CD14-positive monocyte (primary cell): Measurements from ENCODE around the gene PTPRN2. TPM values are rescaled to one million over a fixed set of nuclear protein-coding genes. Genes with fewer than 3 reads are reported as not detected.

Experiments used
- DNase-seq, 3 donors: peaks; one replicate each; pipeline ENCODE4 v3.0.0-alpha.2; 2011 to 2022
- H2AFZ ChIP-seq: 2 replicates; pipeline ENCODE4 v1.6.0; 2012; ENCODE audit warnings: mild to moderate bottlenecking, low read depth, low read length, inconsistent platforms; ENCODE audit not compliant: insufficient read depth, poor library complexity, severe bottlenecking
- H3K27ac ChIP-seq, 2 donors: 1 replicate in 1 of 2; 2 replicates in 1 of 2; pipeline ENCODE4 v1.5.1; 2012 to 2013; ENCODE audit warnings: low read length in 2 of 2, control low read depth in 1 of 2, inconsistent platforms in 1 of 2, low read depth in 1 of 2, mild to moderate bottlenecking in 1 of 2
- H3K27me3 ChIP-seq, 2 donors: one replicate each; pipeline versions ENCODE4 v1.6.0 to v1.6.1; 2011 to 2013; ENCODE audit warnings: low read length in 2 of 2; ENCODE audit not compliant: control insufficient read depth in 2 of 2, insufficient read depth in 2 of 2
- H3K36me3 ChIP-seq, 2 donors: replicated peaks in 1 of 2; 1 replicate in 1 of 2; 2 replicates in 1 of 2; pipeline versions ENCODE4 v1.5.1 to v1.6.1; 2012 to 2013; ENCODE audit warnings: low read length in 2 of 2, control low read depth in 1 of 2, inconsistent platforms in 1 of 2, mild to moderate bottlenecking in 1 of 2; ENCODE audit not compliant: insufficient read depth in 2 of 2, control insufficient read depth in 1 of 2
- H3K4me1 ChIP-seq, 2 donors: 1 replicate in 1 of 2; 2 replicates in 1 of 2; pipeline versions ENCODE4 v1.5.1 to v1.6.1; 2012 to 2013; ENCODE audit warnings: low read length in 2 of 2, control low read depth in 1 of 2, inconsistent platforms in 1 of 2, mild to moderate bottlenecking in 1 of 2, moderate library complexity in 1 of 2; ENCODE audit not compliant: insufficient read depth in 2 of 2, control insufficient read depth in 1 of 2
- H3K4me2 ChIP-seq: replicated peaks from 2 replicates; pipeline ENCODE3; 2012; ENCODE audit warnings: low read length, moderate library complexity, mild to moderate bottlenecking; ENCODE audit not compliant: poor library complexity, severe bottlenecking; ENCODE audit errors: extremely low read depth
- H3K4me3 ChIP-seq, 3 experiments: fragments of 200-600 bp in 1 of 3; sonication (generic) in 1 of 3; replicated peaks in 1 of 3; 1 replicate in 2 of 3; 2 replicates in 1 of 3; pipeline ENCODE4 v1.5.1; 2011 to 2013; ENCODE audit warnings: low read length in 3 of 3, mild to moderate bottlenecking in 3 of 3, control low read depth in 2 of 3, low read depth in 2 of 3, inconsistent platforms in 1 of 3, moderate library complexity in 1 of 3
- H3K79me2 ChIP-seq: 2 replicates; pipeline ENCODE4 v1.6.0; 2012; ENCODE audit warnings: mild to moderate bottlenecking, control low read depth, inconsistent platforms, low read length, moderate library complexity; ENCODE audit not compliant: insufficient read depth
- H3K9ac ChIP-seq: 2 replicates; pipeline ENCODE4 v1.6.0; 2017; ENCODE audit warnings: low read length, mild to moderate bottlenecking; ENCODE audit not compliant: insufficient read depth, poor library complexity, severe bottlenecking
- H3K9me3 ChIP-seq, 2 donors: replicated peaks in 1 of 2; 1 replicate in 1 of 2; 2 replicates in 1 of 2; pipeline versions ENCODE4 v1.5.1 to v1.6.1; 2012 to 2013; ENCODE audit warnings: low read length in 2 of 2, control low read depth in 1 of 2; ENCODE audit not compliant: control insufficient read depth in 1 of 2, insufficient read depth in 1 of 2
- H4K20me1 ChIP-seq: 2 replicates; pipeline ENCODE4 v1.6.0; 2012; ENCODE audit warnings: mild to moderate bottlenecking, low read length, control low read depth, moderate library complexity; ENCODE audit not compliant: insufficient read depth
- H3K27ac Mint-ChIP-seq, 7 donors: one replicate each; pipeline ENCODE4 v1.8.0; 2020; ENCODE audit warnings: mild to moderate bottlenecking in 7 of 7, mixed read lengths in 7 of 7, moderate library complexity in 6 of 7, inconsistent platforms in 2 of 7
- H3K27me3 Mint-ChIP-seq, 3 donors: one replicate each; pipeline ENCODE4 v1.8.0; 2021 to 2022; ENCODE audit warnings: low read depth in 3 of 3, mild to moderate bottlenecking in 3 of 3, mixed read lengths in 3 of 3, moderate library complexity in 3 of 3, inconsistent platforms in 1 of 3
- H3K36me3 Mint-ChIP-seq, 2 donors: one replicate each; pipeline ENCODE4 v1.8.0; 2020; ENCODE audit warnings: mixed read lengths in 2 of 2, inconsistent platforms in 1 of 2, mild to moderate bottlenecking in 1 of 2
- H3K4me1 Mint-ChIP-seq: one replicate; pipeline ENCODE4 v1.8.0; 2020; ENCODE audit warnings: mild to moderate bottlenecking, mixed read lengths
- H3K4me3 Mint-ChIP-seq, 2 donors: one replicate each; pipeline ENCODE4 v1.8.0; 2020; ENCODE audit warnings: mild to moderate bottlenecking in 2 of 2, mixed read lengths in 2 of 2, moderate library complexity in 1 of 2
- H3K9me3 Mint-ChIP-seq, 7 donors: one replicate each; pipeline ENCODE4 v1.8.0; 2020 to 2022; ENCODE audit warnings: mixed read lengths in 7 of 7, mild to moderate bottlenecking in 6 of 7, moderate library complexity in 6 of 7, inconsistent platforms in 2 of 7
- WGBS: methylation state at CpG from one replicate; pipeline ENCODE4 v1.1.5; 2013; ENCODE audit warnings: missing lambda C conversion rate; ENCODE audit not compliant: insufficient coverage; 5-methylcytosine and 5-hydroxymethylcytosine counted together
- intact Hi-C, 2 donors: fragments of 100-400 bp; cut with micrococcal nuclease; formaldehyde crosslinking; loops; one replicate each; pipeline versions ENCODE4 v1.15.0 to v1.15.1; 2023
- polyA plus RNA-seq, 3 donors: library from polyadenylated mRNA; depleted of rRNA in 1 of 3; unstranded in 2 of 3; stranded (reverse) in 1 of 3; fragments of 300-500 nt in 2 of 3; fragments of >200 nt in 1 of 3; fragmentation: Illumina TruSeq in 2 of 3; gene quantifications; 1 replicate in 2 of 3; 2 replicates in 1 of 3; pipeline ENCODE4 v1.2.3, GENCODE V29; 2012 to 2021
- TF ChIP-seq, protein P1 (sequence below): fragments of 200-600 bp; IDR thresholded peaks from one replicate; pipeline ENCODE4 v1.8.0; 2022; ENCODE audit warnings: antibody characterized with exemption, mild to moderate bottlenecking

Gene PTPRN2
- polyA plus RNA-seq, 3 donors: 0.25 to 1.4 (median 0.97) TPM

DNA sequence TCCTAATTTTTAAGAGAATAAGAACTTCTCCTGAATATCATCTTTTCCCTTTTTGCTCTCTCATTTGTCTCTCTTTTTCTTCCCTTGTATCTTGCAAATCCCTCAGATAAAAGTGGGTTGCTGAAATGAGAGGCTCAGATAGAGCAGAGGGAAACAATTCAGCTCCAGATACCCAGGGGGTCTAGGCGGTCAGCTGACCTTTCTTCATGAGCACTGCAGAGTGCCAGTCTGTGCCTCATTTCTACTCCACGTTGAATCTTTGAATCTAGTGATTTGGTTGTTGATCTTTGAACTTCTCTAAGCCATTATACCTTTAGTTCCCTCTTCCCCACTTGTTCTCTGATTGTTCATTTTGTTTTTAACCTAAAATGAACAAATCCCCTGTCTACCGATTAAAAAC lies 572.6 kb downstream of the PTPRN2 start:
- Histone ChIP-seq H3K27ac (no peak overlapping the region), H4K20me1 (no peaks in the 10 kb centered on the region), H3K4me1 (peaks cover 8 to 14% of the 10 kb centered on the region in 2 donors), H3K36me3 (no peaks in the 10 kb centered on the region), H2AFZ (no peak overlapping the region), H3K4me3 (no peak overlapping the region), H3K9me3 (no peaks in the 10 kb centered on the region), H3K27me3 (no peaks in the 10 kb centered on the region), H3K79me2 (no peaks in the 10 kb centered on the region), H3K9ac (no peak overlapping the region), H3K4me2 (no peak overlapping the region)
- Mint-ChIP-seq H3K27ac (no peak overlapping the region), H3K4me3 (no peak overlapping the region), H3K27me3 (peaks cover 0 to 2% (median 0%) of the 10 kb centered on the region in 3 donors), H3K9me3 (peaks cover 0 to 4% (median 0%) of the 10 kb centered on the region in 7 donors), H3K36me3 (no peaks in the 10 kb centered on the region), H3K4me1 (no peaks in the 10 kb centered on the region)
- no CpG with 5 or more reads among the region's 3 CpGs for WGBS
- intact Hi-C loops: no loop called here
- no peak for DNase-seq
- TF ChIP-seq, protein P1, sequence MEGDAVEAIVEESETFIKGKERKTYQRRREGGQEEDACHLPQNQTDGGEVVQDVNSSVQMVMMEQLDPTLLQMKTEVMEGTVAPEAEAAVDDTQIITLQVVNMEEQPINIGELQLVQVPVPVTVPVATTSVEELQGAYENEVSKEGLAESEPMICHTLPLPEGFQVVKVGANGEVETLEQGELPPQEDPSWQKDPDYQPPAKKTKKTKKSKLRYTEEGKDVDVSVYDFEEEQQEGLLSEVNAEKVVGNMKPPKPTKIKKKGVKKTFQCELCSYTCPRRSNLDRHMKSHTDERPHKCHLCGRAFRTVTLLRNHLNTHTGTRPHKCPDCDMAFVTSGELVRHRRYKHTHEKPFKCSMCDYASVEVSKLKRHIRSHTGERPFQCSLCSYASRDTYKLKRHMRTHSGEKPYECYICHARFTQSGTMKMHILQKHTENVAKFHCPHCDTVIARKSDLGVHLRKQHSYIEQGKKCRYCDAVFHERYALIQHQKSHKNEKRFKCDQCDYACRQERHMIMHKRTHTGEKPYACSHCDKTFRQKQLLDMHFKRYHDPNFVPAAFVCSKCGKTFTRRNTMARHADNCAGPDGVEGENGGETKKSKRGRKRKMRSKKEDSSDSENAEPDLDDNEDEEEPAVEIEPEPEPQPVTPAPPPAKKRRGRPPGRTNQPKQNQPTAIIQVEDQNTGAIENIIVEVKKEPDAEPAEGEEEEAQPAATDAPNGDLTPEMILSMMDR: no peak

DNA sequence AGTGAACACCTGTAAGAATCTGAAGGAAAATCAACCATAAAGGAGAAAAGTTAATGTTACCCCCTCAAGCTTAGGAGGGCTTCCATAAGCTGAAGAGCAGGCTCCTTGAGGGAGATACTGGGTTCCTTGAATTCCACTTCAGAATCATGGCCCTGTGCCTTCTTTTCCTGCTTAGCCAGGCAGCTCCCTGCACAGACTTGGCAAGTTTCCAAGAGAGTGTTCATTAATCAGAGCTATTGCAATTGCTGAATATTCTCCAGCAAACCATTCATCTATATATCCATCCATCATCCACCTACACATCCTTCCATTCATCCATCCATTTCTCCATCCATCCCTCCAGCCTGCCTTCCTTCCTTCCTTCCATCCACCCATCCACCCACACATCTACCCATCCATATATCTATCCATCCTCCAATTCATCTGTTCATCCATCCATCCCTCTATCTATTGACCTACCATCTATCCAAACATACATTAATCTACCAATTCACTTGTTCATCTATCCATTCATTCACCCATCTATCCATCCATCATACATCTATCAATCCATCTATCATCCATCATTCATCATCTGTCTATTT lies 574.4 kb downstream of the PTPRN2 start:
- H3K4me3 Mint-ChIP-seq: no peak overlapping the region
- H3K9me3 Mint-ChIP-seq: peaks cover 0 to 6% (median 0%) of the 10 kb centered on the region in 7 donors
- Histone ChIP-seq H3K79me2 (no peaks in the 10 kb centered on the region), H3K36me3 (no peaks in the 10 kb centered on the region), H4K20me1 (no peaks in the 10 kb centered on the region), H2AFZ (no peak overlapping the region), H3K4me2 (no peak overlapping the region), H3K27ac (no peak overlapping the region), H3K4me3 (no peak overlapping the region), H3K9ac (no peak overlapping the region), H3K27me3 (no peaks in the 10 kb centered on the region), H3K9me3 (no peaks in the 10 kb centered on the region), H3K4me1 (peaks cover 8 to 14% of the 10 kb centered on the region in 2 donors)
- H3K36me3 Mint-ChIP-seq: no peaks in the 10 kb centered on the region
- no peak overlapping the region for H3K27ac Mint-ChIP-seq
- TF ChIP-seq, protein P1: no peak
- intact Hi-C loops: no loop called here
- no peaks in the 10 kb centered on the region for H3K4me1 Mint-ChIP-seq
- no peak for DNase-seq
- H3K27me3 Mint-ChIP-seq: peaks cover 0 to 4% (median 2%) of the 10 kb centered on the region in 3 donors
